Hepatocyte (in vitro differentiated cells): ENCODE measurements around the gene ST3GAL2. TPM values are rescaled to one million over a fixed set of nuclear protein-coding genes. Genes with fewer than 3 reads are reported as not detected.
A peak's percentile ranks its signal among the peaks of the same experiment; 100 is the strongest.

Experiments used
- DNase-seq: peaks from one replicate; pipeline ENCODE4 v3.0.0-alpha.2; 2016; ENCODE audit warnings: low spot score
- H2AFZ ChIP-seq: fragments of 200-600 bp; sonication (generic); 2 replicates; pipeline ENCODE4 v1.6.0; 2016; ENCODE audit warnings: antibody characterized with exemption, mild to moderate bottlenecking
- H3K27ac ChIP-seq: fragments of 200-600 bp; sonication (generic); 2 replicates; pipeline ENCODE4 v1.5.1; 2016; ENCODE audit warnings: mild to moderate bottlenecking
- H3K27me3 ChIP-seq: fragments of 200-600 bp; sonication (generic); 2 replicates; pipeline ENCODE4 v1.6.1; 2016
- H3K36me3 ChIP-seq: fragments of 200-600 bp; sonication (generic); replicated peaks from 2 replicates; pipeline ENCODE4 v1.5.1; 2016; ENCODE audit warnings: low read depth; ENCODE audit not compliant: insufficient read depth
- H3K4me1 ChIP-seq: fragments of 200-600 bp; sonication (generic); 2 replicates; pipeline ENCODE4 v1.5.1; 2016; ENCODE audit warnings: mild to moderate bottlenecking, moderate library complexity; ENCODE audit not compliant: insufficient read depth
- H3K4me2 ChIP-seq: fragments of 200-600 bp; sonication (generic); 2 replicates; pipeline ENCODE4 v1.6.0; 2016
- H3K4me3 ChIP-seq: fragments of 200-600 bp; sonication (generic); 2 replicates; pipeline ENCODE4 v1.5.1; 2016; ENCODE audit warnings: mild to moderate bottlenecking
- H3K79me2 ChIP-seq: fragments of 200-600 bp; sonication (generic); 2 replicates; pipeline ENCODE4 v1.6.0; 2017; ENCODE audit warnings: mild to moderate bottlenecking
- H3K9me2 ChIP-seq: fragments of 200-600 bp; sonication (generic); replicated peaks from 2 replicates; pipeline ENCODE4 v1.6.0; 2017; ENCODE audit warnings: mild to moderate bottlenecking; ENCODE audit not compliant: insufficient read depth
- H3K9me3 ChIP-seq: fragments of 200-600 bp; sonication (generic); 2 replicates; pipeline ENCODE4 v1.5.1; 2016; ENCODE audit warnings: low read depth, mild to moderate bottlenecking
- H4K20me1 ChIP-seq: fragments of 200-600 bp; sonication (generic); 2 replicates; pipeline ENCODE4 v1.6.0; 2016; ENCODE audit warnings: mild to moderate bottlenecking; ENCODE audit not compliant: insufficient read depth, poor library complexity, severe bottlenecking
- CTCF ChIP-seq: fragments of 200-600 bp; sonication (generic); IDR thresholded peaks from 2 replicates; pipeline ENCODE4 v1.5.1; 2016; ENCODE audit warnings: antibody characterized with exemption, mild to moderate bottlenecking; ENCODE audit not compliant: poor library complexity
- EZH2 ChIP-seq: fragments of 200-600 bp; sonication (generic); IDR thresholded peaks from 2 replicates; pipeline ENCODE4 v1.6.1; 2016; ENCODE audit warnings: antibody characterized with exemption, mild to moderate bottlenecking, borderline replicate concordance
- EZH2phosphoT487 ChIP-seq: fragments of 200-600 bp; sonication (generic); IDR thresholded peaks from one replicate; pipeline ENCODE4 v1.6.1; 2018; ENCODE audit warnings: antibody characterized with exemption, mild to moderate bottlenecking, low read depth, moderate library complexity; ENCODE audit not compliant: unreplicated experiment, severe bottlenecking
- WGBS: methylation state at CpG from one replicate; pipeline ENCODE4 v1.1.6; 2016; ENCODE audit warnings: low lambda C conversion rate; ENCODE audit errors: missing lambda C conversion rate; 5-methylcytosine and 5-hydroxymethylcytosine counted together
- polyA plus RNA-seq: library from polyadenylated mRNA; unstranded; fragments of >200 nt; fragmentation: Nextera tagmentation; extraction: Ambion mirVana; gene quantifications from 2 replicates; pipeline ENCODE4 v1.2.1, GENCODE V29; 2016
- total RNA-seq: library from RNA; depleted of rRNA; stranded (reverse); fragments of >200 nt; gene quantifications from 2 replicates; pipeline ENCODE4 v1.2.3, GENCODE V29; 2014

ST3GAL2 gene
- total RNA-seq = 24.2 and 29.2 TPM in 2 replicates
- polyA plus RNA-seq = 20.8 and 25.6 TPM in 2 replicates

- Histone ChIP-seq H3K4me2 (peak within 1 kb of the TSS; percentile 95), H3K9me2 (no peaks in the 10 kb centered on the region), H3K27ac (peak within 1 kb of the TSS; percentile 86), H3K36me3 (no peaks in the 10 kb centered on the region), H3K27me3 (no peaks in the 10 kb centered on the region), H2AFZ (peak within 1 kb of the TSS; percentile 87), H4K20me1 (no peaks in the 10 kb centered on the region), H3K79me2 (peaks cover 42% of the 10 kb centered on the region), H3K4me3 (peak within 1 kb of the TSS; percentile 75), H3K9me3 (no peaks in the 10 kb centered on the region), H3K4me1 (peaks cover 38% of the 10 kb centered on the region)
- peak; percentile 97 for DNase-seq
- TF ChIP-seq CTCF = no peak
- TF ChIP-seq EZH2phosphoT487 = no peak
- TF ChIP-seq EZH2 = no peak
- 3% methylated on average over 42 of the region's 86 CpGs for WGBS
Measured at GRCh38 chr16:70438969-70439862, at the start of gene ST3GAL2. TSS of gene ST3GAL2 (minus strand) at chr16:70439100. CDS start at chr16:70398530, 40,570 bp downstream.

- H3K4me1 ChIP-seq = no peaks in the 10 kb centered on the region
- no peaks in the 10 kb centered on the region for H3K27me3 ChIP-seq
- H3K79me2 ChIP-seq = no peaks in the 10 kb centered on the region
- H3K4me2 ChIP-seq = no peak overlapping the region
- no peak for TF ChIP-seq CTCF
- no peak for TF ChIP-seq EZH2
- TF ChIP-seq EZH2phosphoT487 = no peak
- H3K36me3 ChIP-seq = no peaks in the 10 kb centered on the region
- H3K27ac ChIP-seq = no peak overlapping the region
- no peak for DNase-seq
- H2AFZ ChIP-seq = no peak overlapping the region
- H3K9me2 ChIP-seq = no peaks in the 10 kb centered on the region
- H4K20me1 ChIP-seq = no peaks in the 10 kb centered on the region
- no peaks in the 10 kb centered on the region for H3K9me3 ChIP-seq
- 98% methylated on average over 2 of the region's 2 CpGs for WGBS
- H3K4me3 ChIP-seq = no peak overlapping the region
Measured at GRCh38 chr16:70484867-70485266, 46.0 kb upstream of the ST3GAL2 start.

- no peaks in the 10 kb centered on the region for H3K27me3 ChIP-seq
- DNase-seq = no peak
- WGBS = 93% methylated on average over 5 of the region's 5 CpGs
- no peaks in the 10 kb centered on the region for H3K4me1 ChIP-seq
- no peaks in the 10 kb centered on the region for H3K9me2 ChIP-seq
- no peaks in the 10 kb centered on the region for H3K79me2 ChIP-seq
- H3K4me3 ChIP-seq = no peak overlapping the region
- no peaks in the 10 kb centered on the region for H3K9me3 ChIP-seq
- TF ChIP-seq CTCF (no peak), EZH2 (no peak), EZH2phosphoT487 (no peak)
- no peaks in the 10 kb centered on the region for H4K20me1 ChIP-seq
- no peak overlapping the region for H3K27ac ChIP-seq
- no peaks in the 10 kb centered on the region for H3K36me3 ChIP-seq
- H3K4me2 ChIP-seq = no peak overlapping the region
- no peak overlapping the region for H2AFZ ChIP-seq
Measured at GRCh38 chr16:70483426-70483825, 44.5 kb upstream of the ST3GAL2 start.
